PFSK-1 (cell line): ENCODE results near the gene FFAR2.

Experiments used
- POLR2AphosphoS5 ChIP-seq: IDR thresholded peaks from 2 replicates; pipeline ENCODE4 v1.6.1; 2012; ENCODE audit warnings: low read depth, mild to moderate bottlenecking, control low read depth, low read length, moderate library complexity
- REST ChIP-seq, 2 experiments: IDR thresholded peaks; 2 replicates each; pipeline versions ENCODE4 v1.6.1 to v1.8.0; 2011 to 2012; ENCODE audit warnings: low read depth in 2 of 2, low read length in 2 of 2, control low read depth in 1 of 2, inconsistent platforms in 1 of 2, mild to moderate bottlenecking in 1 of 2, moderate library complexity in 1 of 2; ENCODE audit not compliant: insufficient read depth in 1 of 2

DNA sequence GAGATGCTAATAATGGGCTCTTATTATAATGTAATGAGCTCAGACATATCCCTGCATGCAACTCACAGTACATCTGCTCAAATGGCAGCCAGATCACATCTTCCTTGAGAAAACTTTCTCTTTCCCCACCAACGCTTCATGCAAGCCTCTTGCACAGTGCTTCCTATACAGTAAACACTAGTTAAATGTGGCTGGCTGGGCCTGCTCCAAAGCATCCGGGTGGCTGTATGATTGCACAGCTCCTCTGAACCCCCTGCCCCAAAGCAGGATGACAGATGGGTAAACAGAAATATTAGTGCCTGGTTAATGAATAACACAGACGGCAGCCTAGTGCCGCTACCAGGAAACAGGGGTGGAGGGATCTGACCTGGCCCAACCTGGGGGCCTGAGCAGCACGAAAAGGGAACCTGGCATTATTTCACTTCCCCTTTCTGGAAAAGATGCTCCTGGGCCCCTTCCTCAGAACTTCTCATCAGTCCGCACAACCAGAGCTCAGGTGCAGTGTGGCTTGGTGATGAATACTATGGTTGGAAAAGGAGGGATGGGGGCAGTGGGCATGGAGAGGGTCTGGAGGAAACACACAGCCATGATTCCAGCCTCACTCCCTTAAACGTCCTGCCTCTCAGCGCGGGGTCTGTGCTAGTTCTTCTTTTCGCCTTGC is 10.8 kb downstream of the FFAR2 start:
- TF ChIP-seq REST (IDR thresholded peaks at IDR 0.05; ENCODE audit: insufficient read depth in 1 of 2, low read depth in 2 of 2, low read length in 2 of 2) (no peak), POLR2AphosphoS5 (no peak)
